IPS-NIHi11 (cell line): ENCODE measurements around the gene TMEM41B.
"Not testable (repeated sequence)": the region's sequence is repeated elsewhere in the genome, so short reads cannot be mapped to it uniquely, and the experiment has no call there.

ENCODE experiments used
- DNase-seq: peaks from one replicate; pipeline ENCODE4 v3.0.0; 2012; ENCODE audit warnings: mixed read lengths, low spot score

Gene TMEM41B

GRCh38 chr11:9314291-9315077, at the start of gene TMEM41B:
TSS of gene TMEM41B (minus strand) at chr11:9314593. CDS start at chr11:9314441, 152 bp downstream.
- DNase-seq: peak; percentile 99

- DNase-seq: no peak
These were observed 48.0 kb upstream of the TMEM41B start for GRCh38 chr11:9362393-9362863.

DNA sequence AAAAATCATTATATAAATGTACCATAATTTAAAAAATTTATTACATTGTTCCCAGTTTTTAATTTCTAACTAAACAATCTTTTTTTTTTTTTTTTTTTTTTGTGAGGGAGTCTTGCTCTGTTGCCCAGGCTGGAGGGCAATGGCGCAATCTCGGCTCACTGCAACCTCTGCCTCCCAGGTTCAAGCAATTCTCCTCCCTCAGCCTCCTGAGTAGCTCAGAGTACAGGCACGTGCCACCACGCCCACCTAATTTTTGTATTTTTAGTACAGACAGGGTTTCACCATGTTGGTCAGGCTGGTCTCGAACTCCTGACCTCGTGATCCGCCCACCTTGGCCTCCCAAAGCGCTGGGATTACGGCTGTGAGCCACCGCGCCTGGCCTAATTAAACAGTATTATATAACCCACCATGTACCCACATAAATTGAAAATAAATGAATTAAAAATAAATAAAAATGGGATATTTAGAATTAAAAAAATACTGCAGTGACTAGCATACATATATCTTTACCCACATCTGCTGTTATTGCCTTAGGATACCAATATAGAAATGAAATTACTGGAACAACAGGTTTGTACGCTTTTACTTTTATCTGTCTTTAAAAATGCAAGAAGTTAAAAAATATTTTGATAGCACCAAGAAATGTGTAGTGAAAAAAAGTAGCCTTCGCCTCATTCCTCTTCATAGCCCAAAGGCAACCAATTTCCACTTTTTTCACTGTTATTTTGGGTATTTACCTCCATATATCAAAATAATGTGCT, 46.6 kb upstream of the TMEM41B start:
- not testable (repeated sequence) for DNase-seq

- no peak for DNase-seq
These were observed 42.6 kb upstream of the TMEM41B start for GRCh38 chr11:9357041-9357440.

DNA sequence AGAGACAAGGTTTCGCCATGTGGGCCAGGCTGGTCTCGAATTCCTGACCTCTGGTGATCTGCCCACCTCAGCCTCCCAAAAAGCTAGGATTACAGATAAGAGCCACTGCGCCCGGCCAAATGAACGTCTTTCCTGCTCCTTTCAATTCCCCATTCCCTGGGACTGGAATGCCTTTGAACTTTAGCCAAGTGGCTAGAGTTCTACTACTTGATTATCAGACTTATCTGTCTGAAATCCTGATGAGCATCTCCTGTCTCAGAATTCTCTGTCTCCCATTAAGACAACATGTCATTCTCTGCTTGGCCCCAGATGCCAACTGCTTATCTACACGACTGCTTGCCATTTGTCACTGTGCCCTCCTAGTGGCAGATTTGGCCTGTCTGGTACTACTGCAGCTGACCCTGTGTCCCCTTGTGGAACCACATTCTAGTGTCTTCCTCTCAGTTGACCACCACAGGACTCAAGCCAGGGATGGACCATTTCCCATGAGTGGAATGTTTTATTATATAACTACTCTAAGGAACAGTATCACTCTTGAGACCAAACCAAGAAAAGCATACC, 37.0 kb upstream of the TMEM41B start:
- no peak for DNase-seq

DNA sequence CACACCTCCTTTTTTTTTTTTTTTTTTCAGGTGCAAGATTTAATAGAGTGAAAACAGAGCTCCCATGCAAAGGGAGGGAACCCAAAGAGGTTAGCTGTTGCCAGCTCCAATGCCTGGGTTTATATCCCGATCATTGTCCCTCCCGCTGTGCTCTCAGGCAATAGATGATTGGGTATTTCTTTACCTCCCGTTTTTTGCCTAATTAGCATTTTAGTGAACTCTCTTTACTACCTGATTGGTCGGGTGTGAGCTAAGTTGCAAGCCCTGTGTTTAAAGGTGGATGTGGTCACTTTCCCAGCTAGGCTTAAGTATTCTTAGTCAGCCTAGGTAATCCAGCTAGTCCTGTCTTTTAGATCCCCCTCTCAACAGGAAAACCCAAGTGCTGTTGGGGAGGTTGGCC, 33.4 kb upstream of the TMEM41B start:
- DNase-seq: not testable (repeated sequence)

DNA sequence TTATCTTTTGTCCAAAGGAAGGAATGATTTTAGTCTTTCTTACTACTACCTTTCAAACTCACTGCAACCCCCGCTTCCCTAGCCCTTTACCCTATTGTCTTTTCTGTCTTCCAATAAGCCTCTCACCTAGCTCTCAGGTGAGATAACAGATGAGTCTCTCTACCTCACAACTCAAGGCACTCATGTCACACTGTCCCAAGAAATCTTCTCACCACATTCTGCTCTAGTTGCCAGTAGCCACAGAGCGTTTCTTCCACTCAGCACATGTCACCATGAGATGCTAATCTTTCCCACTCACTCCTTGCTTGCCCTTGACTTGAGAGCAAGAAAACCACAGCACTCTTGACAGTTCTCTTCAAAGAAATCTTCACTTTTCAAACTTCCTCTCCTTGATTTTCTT, 32.7 kb upstream of the TMEM41B start:
- no peak for DNase-seq

GRCh38 chr11:9344061-9344680, 29.8 kb upstream of the TMEM41B start:
- no peak for DNase-seq

- DNase-seq: no peak
These were observed 27.3 kb upstream of the TMEM41B start for GRCh38 chr11:9341638-9342178.

GRCh38 chr11:9332655-9333054, 18.3 kb upstream of the TMEM41B start:
- no peak for DNase-seq

GRCh38 chr11:9330387-9331384, 16.3 kb upstream of the TMEM41B start:
- DNase-seq: no peak

DNA sequence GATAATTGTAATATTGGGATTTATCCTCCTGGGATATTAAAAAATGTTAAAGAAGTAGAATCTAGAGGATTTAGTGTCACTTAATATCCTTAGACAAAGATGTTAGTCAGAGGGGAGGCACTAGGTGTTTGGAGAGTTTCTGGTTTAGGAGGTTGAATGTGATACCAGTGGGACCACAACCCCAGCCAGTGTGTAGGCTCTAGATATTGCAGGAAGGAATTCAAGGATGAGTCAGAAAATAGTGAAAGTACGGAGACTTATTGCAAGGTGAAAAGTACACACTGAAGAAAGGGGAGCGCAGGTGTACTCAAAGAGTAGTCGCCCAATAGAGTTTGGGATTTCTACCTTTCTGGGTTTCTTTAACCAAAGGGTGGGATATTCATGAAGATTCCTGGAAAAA, 5.7 kb upstream of the TMEM41B start:
- no peak for DNase-seq

DNA sequence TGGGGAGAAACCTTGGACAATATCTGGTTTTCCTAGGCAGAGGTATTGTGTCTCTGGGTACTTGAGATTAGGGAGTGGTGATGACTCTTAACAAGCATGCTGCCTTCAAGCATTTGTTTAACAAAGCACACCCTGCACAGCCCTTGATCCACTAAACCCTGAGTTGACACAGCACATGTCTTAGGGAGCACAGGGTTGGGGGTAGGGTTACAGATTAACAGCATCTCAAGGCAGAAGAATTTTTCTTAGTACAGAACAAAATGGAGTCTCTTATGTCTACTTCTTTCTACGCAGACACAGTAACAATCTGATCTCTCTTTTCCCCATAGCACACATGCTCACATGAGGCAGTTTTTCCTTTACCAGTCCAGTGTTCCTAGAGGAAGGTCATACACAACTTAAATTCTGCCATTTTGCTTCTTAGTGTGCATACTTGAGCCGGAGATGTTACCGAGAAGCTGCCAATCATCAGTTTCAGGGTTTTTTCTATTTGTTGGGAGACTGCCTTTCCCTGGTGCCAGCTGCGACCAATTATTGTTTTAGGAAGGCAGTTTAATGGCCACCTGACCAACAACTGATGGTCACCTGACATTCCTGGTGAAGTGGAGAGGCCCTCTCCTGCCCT, 5.1 kb upstream of the TMEM41B start:
- DNase-seq: not testable (repeated sequence)

DNA sequence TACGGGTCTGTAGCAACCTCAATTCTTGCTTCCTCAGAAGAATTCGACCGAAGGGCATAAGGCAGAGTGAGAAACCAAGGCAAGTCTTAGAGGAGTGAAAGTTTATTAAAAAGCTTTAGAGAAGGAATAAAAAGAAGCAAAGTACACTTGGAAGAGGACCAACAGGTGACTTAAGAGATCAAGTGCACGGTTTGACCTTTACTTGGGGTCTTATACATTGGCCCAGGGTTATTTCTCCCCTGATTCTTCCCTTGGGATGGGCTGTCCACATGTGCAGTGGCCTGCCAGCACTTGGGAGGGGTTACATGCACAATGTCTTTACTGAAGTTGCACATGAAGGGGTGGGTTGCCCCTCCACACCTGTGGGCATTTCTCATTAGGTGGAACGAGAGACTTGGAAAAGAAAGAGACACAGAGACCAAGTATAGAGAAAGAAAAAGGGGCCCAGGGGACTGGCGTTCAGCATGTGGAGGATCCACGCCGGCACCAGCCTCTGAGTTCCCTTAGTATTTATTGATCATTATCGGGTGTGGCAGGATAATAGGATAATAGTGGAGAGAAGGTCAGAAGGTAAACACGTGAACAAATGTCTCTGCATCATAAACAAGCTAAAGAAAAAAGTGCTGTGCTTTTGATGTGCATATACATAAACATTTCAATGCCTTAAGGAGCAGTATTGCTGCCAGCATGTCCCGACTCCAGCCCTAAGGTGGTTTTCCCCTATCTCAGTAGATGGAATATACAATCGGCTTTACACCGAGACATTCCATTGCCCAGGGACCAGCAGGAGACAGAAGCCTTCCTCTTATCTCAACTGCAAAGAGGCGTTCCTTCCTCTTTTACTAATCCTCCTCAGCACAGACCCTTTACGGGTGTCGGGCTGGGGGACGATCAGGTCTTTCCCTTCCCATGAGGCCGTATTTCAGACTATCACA, 4.3 kb upstream of the TMEM41B start:
- DNase-seq: not testable (repeated sequence)

- no peak for DNase-seq
These were observed 1.9 kb upstream of the TMEM41B start for GRCh38 chr11:9316334-9316733.

- no peak for DNase-seq
These were observed 790 bp upstream of the TMEM41B start for GRCh38 chr11:9315078-9315688.

DNA sequence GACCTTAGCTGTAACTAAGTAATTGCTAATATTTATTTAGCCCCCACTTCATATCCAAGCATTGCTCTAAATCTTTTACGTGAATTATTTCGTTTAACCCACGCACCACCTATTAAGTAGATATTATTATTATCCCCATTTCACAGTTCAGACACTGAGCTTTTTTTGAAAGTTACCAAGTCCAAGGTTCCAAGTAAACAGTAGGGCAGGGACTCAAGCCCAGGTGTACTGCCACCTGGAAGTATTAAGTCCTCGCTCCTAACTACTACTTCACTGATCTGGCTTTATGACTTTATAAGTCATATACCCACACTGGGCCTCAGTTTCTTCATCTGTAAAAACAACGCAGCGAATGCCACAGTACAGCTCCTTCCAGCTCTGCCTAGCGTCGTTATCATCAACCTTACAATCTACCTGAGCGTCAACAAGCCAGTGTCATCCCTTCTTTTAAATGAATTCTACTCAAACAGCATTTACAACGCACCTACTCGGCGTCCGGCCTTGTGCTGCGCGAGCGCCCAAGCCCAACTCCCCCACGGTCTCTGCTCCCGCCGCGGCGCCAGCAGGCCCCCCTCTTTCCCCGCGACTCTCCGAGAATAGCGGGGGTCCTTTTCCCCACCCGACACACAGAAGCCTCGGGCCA, 624 bp downstream of the TMEM41B start:
- DNase-seq: no peak

DNA sequence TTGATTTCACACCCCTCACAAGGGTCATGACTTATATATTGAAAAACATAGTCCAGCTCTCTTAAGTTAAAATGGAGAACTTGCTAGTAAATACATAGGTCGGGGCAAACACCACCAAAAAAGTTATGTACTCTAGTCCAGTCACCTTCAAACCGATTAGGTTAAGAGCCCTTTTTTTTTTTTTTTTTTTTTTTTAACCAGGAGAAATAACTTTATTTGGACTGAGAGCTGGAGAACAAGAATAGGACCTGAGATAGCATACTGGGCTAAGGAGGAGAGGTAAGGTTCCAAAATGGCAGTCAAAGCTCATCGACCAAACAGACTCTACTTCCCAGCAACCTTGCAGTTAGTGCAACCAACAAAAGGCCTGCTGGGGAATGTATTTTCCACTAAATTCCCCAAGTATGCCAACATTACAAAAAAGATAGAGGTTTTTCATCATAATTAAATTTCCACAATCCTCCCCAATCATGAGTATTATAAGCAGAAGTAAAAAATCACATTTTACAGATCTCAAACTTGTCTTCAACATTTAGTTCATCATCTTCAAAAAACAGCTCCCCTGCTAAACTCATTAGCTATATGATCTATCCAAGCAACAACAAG, 3.8 kb downstream of the TMEM41B start:
- DNase-seq: no peak
